Neural progenitor cell (in vitro differentiated cells): ENCODE data around the gene HSPG2. TPM values are rescaled to one million over a fixed set of nuclear protein-coding genes. Genes with fewer than 3 reads are reported as not detected.
A peak's percentile ranks its signal among the peaks of the same experiment; 100 is the strongest.

ENCODE experiments used
- DNase-seq: peaks from one replicate; pipeline ENCODE4 v3.0.0-alpha.2; 2016; ENCODE audit warnings: low spot score
- H2AFZ ChIP-seq: fragments of 200-600 bp; sonication (generic); replicated peaks from 2 replicates; pipeline ENCODE4 v1.6.1; 2016; ENCODE audit warnings: antibody characterized with exemption
- H3F3A ChIP-seq: fragments of 200-600 bp; sonication (generic); 2 replicates; pipeline ENCODE4 v1.6.1; 2016; ENCODE audit warnings: antibody characterized with exemption, low read depth
- H3K27ac ChIP-seq: fragments of 200-600 bp; sonication (generic); 2 replicates; pipeline ENCODE4 v1.5.1; 2016; ENCODE audit warnings: mild to moderate bottlenecking
- H3K27me3 ChIP-seq: fragments of 200-600 bp; sonication (generic); 2 replicates; pipeline ENCODE4 v1.6.1; 2016; ENCODE audit warnings: mild to moderate bottlenecking, moderate library complexity
- H3K36me3 ChIP-seq: fragments of 200-600 bp; sonication (generic); 2 replicates; pipeline ENCODE4 v1.5.1; 2016
- H3K4me1 ChIP-seq: fragments of 200-600 bp; sonication (generic); 2 replicates; pipeline ENCODE4 v1.6.1; 2016; ENCODE audit warnings: mixed run types
- H3K4me2 ChIP-seq: fragments of 200-600 bp; sonication (generic); 2 replicates; pipeline ENCODE4 v1.6.1; 2016
- H3K4me3 ChIP-seq: fragments of 200-600 bp; sonication (generic); 2 replicates; pipeline ENCODE4 v1.5.1; 2016
- H3K79me2 ChIP-seq: fragments of 200-600 bp; sonication (generic); 2 replicates; pipeline ENCODE4 v1.6.1; 2016; ENCODE audit warnings: low read depth
- H3K9ac ChIP-seq: fragments of 200-600 bp; sonication (generic); 2 replicates; pipeline ENCODE4 v1.6.1; 2016
- H3K9me3 ChIP-seq: fragments of 200-600 bp; sonication (generic); 2 replicates; pipeline ENCODE4 v1.5.1; 2016; ENCODE audit warnings: low read depth
- H4K20me1 ChIP-seq: fragments of 200-600 bp; sonication (generic); 2 replicates; pipeline ENCODE4 v1.6.1; 2016; ENCODE audit warnings: low read depth
- H3K27ac Mint-ChIP-seq: 3 replicates; pipeline ENCODE4 v1.8.0; 2021; ENCODE audit warnings: mixed read lengths
- H3K27me3 Mint-ChIP-seq: 2 replicates; pipeline ENCODE4 v1.8.0; 2022; ENCODE audit warnings: low read depth, mild to moderate bottlenecking, inconsistent platforms, moderate library complexity, mixed read lengths; ENCODE audit not compliant: insufficient read depth
- H3K36me3 Mint-ChIP-seq: 3 replicates; pipeline ENCODE4 v1.8.0; 2021; ENCODE audit warnings: mixed read lengths
- H3K4me1 Mint-ChIP-seq: 3 replicates; pipeline ENCODE4 v1.8.0; 2021; ENCODE audit warnings: mixed read lengths
- H3K4me3 Mint-ChIP-seq: 3 replicates; pipeline ENCODE4 v1.8.0; 2021; ENCODE audit warnings: mild to moderate bottlenecking, moderate library complexity, mixed read lengths
- H3K9me3 Mint-ChIP-seq: 3 replicates; pipeline ENCODE4 v1.8.0; 2020; ENCODE audit warnings: mixed read lengths
- CTCF ChIP-seq: fragments of 200-600 bp; sonication (generic); IDR thresholded peaks from 2 replicates; pipeline ENCODE4 v1.5.1; 2017; ENCODE audit warnings: antibody characterized with exemption, mild to moderate bottlenecking
- EZH2 ChIP-seq: fragments of 200-600 bp; sonication (generic); IDR thresholded peaks from 2 replicates; pipeline ENCODE4 v1.6.1; 2017; ENCODE audit warnings: antibody characterized with exemption, mild to moderate bottlenecking, moderate library complexity
- EZH2phosphoT487 ChIP-seq: fragments of 200-600 bp; sonication (generic); IDR thresholded peaks from 2 replicates; pipeline ENCODE4 v1.6.1; 2017; ENCODE audit warnings: antibody characterized with exemption
- total RNA-seq: library from RNA; depleted of rRNA; stranded (reverse); fragments of >200 nt; gene quantifications from 2 replicates; pipeline ENCODE4 v1.2.3, GENCODE V29; 2015; ENCODE audit warnings: low replicate concordance

Gene HSPG2
- total RNA-seq, 1 donor from 2014 or later, result 6.9 TPM

DNA sequence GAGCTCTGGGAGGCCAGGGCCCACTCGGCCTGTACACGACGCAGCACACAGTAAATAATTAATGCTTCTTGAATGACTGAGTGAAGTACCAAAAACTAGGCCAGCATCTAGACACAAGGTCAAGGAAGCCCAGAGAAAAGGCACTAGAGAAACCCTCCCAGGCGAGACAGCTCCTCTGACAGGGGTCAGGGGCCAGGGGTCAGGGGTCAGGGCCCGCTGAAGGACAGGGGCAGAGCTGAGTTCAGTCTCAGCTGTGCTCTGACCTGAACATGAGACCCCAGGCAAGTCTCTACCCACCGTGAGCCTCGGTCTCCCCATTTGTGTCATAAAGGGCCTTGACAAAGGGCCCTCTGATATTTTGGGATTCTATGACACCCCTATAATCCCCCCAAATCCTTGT, 68.6 kb downstream of the HSPG2 start:
- H3K27me3 Mint-ChIP-seq, result no peaks in the 10 kb centered on the region
- H3K4me2 ChIP-seq, result no peak overlapping the region
- no peaks in the 10 kb centered on the region for H3K79me2 ChIP-seq

DNA sequence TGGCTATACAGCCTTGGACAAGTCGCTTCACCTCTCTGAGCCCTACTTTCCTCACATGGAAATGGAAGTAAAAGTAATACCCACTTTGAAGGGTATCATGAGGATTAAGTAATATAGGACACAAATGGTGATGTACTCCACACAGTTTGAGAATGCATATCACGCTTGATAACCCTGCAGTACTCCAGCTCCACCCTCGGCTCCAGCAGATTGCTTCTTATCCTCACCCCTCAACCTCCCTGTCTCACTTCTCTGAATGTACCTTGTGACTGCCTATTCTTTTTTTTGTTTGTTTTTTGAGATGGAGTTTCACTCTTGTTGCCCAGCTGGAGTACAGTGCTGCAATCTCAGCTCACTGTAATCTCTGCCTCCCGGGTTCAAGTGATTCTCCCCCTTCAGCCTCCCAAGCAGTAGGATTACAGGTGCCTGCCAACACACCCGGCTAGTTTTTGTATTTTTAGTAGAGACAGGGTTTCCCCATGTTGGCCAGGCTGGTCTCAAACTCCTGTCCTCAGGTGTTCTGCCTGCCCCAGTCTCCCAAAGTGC, 69.6 kb downstream of the HSPG2 start:
- Histone ChIP-seq H3K4me3 (no peak overlapping the region), H3K4me1 (peaks cover 10% of the 10 kb centered on the region), H3K9me3 (no peaks in the 10 kb centered on the region), H3K79me2 (no peaks in the 10 kb centered on the region), H3K27me3 (no peaks in the 10 kb centered on the region), H3F3A (no peaks in the 10 kb centered on the region), H3K27ac (no peak overlapping the region), H3K4me2 (no peak overlapping the region), H4K20me1 (peaks cover 6% of the 10 kb centered on the region), H3K36me3 (no peaks in the 10 kb centered on the region), H2AFZ (no peak overlapping the region), H3K9ac (no peak overlapping the region)
- Mint-ChIP-seq H3K4me3 (no peak overlapping the region), H3K36me3 (peaks cover 5% of the 10 kb centered on the region), H3K27ac (no peak overlapping the region), H3K9me3 (no peaks in the 10 kb centered on the region), H3K27me3 (no peaks in the 10 kb centered on the region), H3K4me1 (peaks cover 18% of the 10 kb centered on the region)
- no peak for DNase-seq
- TF ChIP-seq EZH2 (no peak), EZH2phosphoT487 (no peak), CTCF (no peak)

More for the DNA sequence above, 68.6 kb downstream of the HSPG2 start:
- Histone ChIP-seq H3K36me3 (no peaks in the 10 kb centered on the region), H4K20me1 (peaks cover 6% of the 10 kb centered on the region), H3K9ac (no peak overlapping the region), H3K27me3 (no peaks in the 10 kb centered on the region), H3K9me3 (no peaks in the 10 kb centered on the region), H3F3A (no peaks in the 10 kb centered on the region), H3K4me3 (no peak overlapping the region), H3K27ac (no peak overlapping the region), H3K4me1 (peaks cover 14% of the 10 kb centered on the region), H2AFZ (no peak overlapping the region)
- TF ChIP-seq EZH2phosphoT487, result no peak
- no peak for TF ChIP-seq EZH2
- no peak for TF ChIP-seq CTCF
- H3K9me3 Mint-ChIP-seq, result no peaks in the 10 kb centered on the region
- H3K4me3 Mint-ChIP-seq, result no peak overlapping the region
- H3K4me1 Mint-ChIP-seq, result peaks cover 24% of the 10 kb centered on the region
- DNase-seq, result no peak
- no peak overlapping the region for H3K27ac Mint-ChIP-seq
- H3K36me3 Mint-ChIP-seq, result peaks cover 8% of the 10 kb centered on the region

- no peak for DNase-seq
- no peak overlapping the region for H3K27ac ChIP-seq
- no peak for TF ChIP-seq EZH2
- no peak for TF ChIP-seq CTCF
- no peak for TF ChIP-seq EZH2phosphoT487
- peaks cover 10% of the 10 kb centered on the region for H3K4me1 ChIP-seq
- peak overlapping the region; percentile 13 for H3K4me2 ChIP-seq
- no peaks in the 10 kb centered on the region for H3K9me3 ChIP-seq
- H3K9ac ChIP-seq, result no peak overlapping the region
- H3K36me3 Mint-ChIP-seq, result peaks cover 9% of the 10 kb centered on the region
- H3K27ac Mint-ChIP-seq, result no peak overlapping the region
- no peaks in the 10 kb centered on the region for H3K9me3 Mint-ChIP-seq
- H3K4me3 ChIP-seq, result no peak overlapping the region
- no peaks in the 10 kb centered on the region for H3K36me3 ChIP-seq
- H3K4me3 Mint-ChIP-seq, result no peak overlapping the region
- H2AFZ ChIP-seq, result no peak overlapping the region
- peaks cover 18% of the 10 kb centered on the region for H3K4me1 Mint-ChIP-seq
- no peaks in the 10 kb centered on the region for H3F3A ChIP-seq
- H3K79me2 ChIP-seq, result no peaks in the 10 kb centered on the region
- H4K20me1 ChIP-seq, result peaks cover 6% of the 10 kb centered on the region
- peaks cover 2% of the 10 kb centered on the region for H3K27me3 Mint-ChIP-seq
- no peaks in the 10 kb centered on the region for H3K27me3 ChIP-seq
These were observed 70.4 kb downstream of the HSPG2 start for GRCh38 chr1:21866707-21867043.
